GM12864 (cell line): ENCODE measurements around the gene EFHC2.

Experiments used
- DNase-seq: peaks from one replicate; pipeline ENCODE4 v3.0.0-alpha.2; 2011; ENCODE audit warnings: low read depth
- H3K4me3 ChIP-seq: 2 replicates; pipeline ENCODE4 v1.5.1; 2011; ENCODE audit warnings: mild to moderate bottlenecking, low read depth, low read length, control low read depth
- CTCF ChIP-seq: IDR thresholded peaks from 2 replicates; pipeline ENCODE4 v1.5.1; 2011; ENCODE audit warnings: low read depth, mild to moderate bottlenecking, moderate library complexity, low read length, control low read depth, inconsistent platforms; ENCODE audit errors: missing control alignments

EFHC2 gene

GRCh38 chrX:44240036-44240435 lies 103.4 kb downstream of the EFHC2 start:
- TF ChIP-seq CTCF, result no peak
- H3K4me3 ChIP-seq, result no peak overlapping the region
- DNase-seq, result no peak

- TF ChIP-seq CTCF, result no peak
- H3K4me3 ChIP-seq, result no peak overlapping the region
- no peak for DNase-seq
Observed at GRCh38 chrX:44239036-44239435, 104.4 kb downstream of the EFHC2 start.

GRCh38 chrX:44235534-44235933 lies 107.9 kb downstream of the EFHC2 start:
- H3K4me3 ChIP-seq, result no peak overlapping the region
- no peak for DNase-seq
- TF ChIP-seq CTCF, result no peak

- no peak overlapping the region for H3K4me3 ChIP-seq
- no peak for TF ChIP-seq CTCF
- no peak for DNase-seq
Observed at GRCh38 chrX:44234541-44234940, 108.9 kb downstream of the EFHC2 start.

GRCh38 chrX:44234116-44234515 lies 109.4 kb downstream of the EFHC2 start:
- H3K4me3 ChIP-seq, result no peak overlapping the region
- DNase-seq, result no peak
- no peak for TF ChIP-seq CTCF

GRCh38 chrX:44232081-44232480 lies 111.4 kb downstream of the EFHC2 start:
- H3K4me3 ChIP-seq, result no peak overlapping the region

More at GRCh38 chrX:44232081-44232480, 111.4 kb downstream of the EFHC2 start:
- DNase-seq, result no peak
- TF ChIP-seq CTCF, result no peak
